Immature natural killer cell (primary cell): Measurements from ENCODE around the gene TSLP. TPM values are rescaled to one million over a fixed set of nuclear protein-coding genes. Genes with fewer than 3 reads are reported as not detected.

Experiments used
- DNase-seq, 3 donors: peaks; one replicate each; pipeline ENCODE4 v3.0.0; 2022; ENCODE audit warnings: mixed read lengths in 1 of 3
- H3K27ac Mint-ChIP-seq, 6 donors: one replicate each; pipeline ENCODE4 v1.8.0; 2020; ENCODE audit warnings: mixed read lengths in 6 of 6, mild to moderate bottlenecking in 5 of 6, inconsistent platforms in 4 of 6, moderate library complexity in 3 of 6
- H3K27me3 Mint-ChIP-seq, 3 donors: one replicate each; pipeline ENCODE4 v1.8.0; 2020 to 2021; ENCODE audit warnings: low read depth in 3 of 3, mild to moderate bottlenecking in 3 of 3, mixed read lengths in 3 of 3, moderate library complexity in 3 of 3, inconsistent platforms in 1 of 3
- H3K36me3 Mint-ChIP-seq, 3 donors: one replicate each; pipeline ENCODE4 v1.8.0; 2020; ENCODE audit warnings: mixed read lengths in 3 of 3, inconsistent platforms in 2 of 3, mild to moderate bottlenecking in 2 of 3
- H3K4me1 Mint-ChIP-seq, 2 donors: one replicate each; pipeline ENCODE4 v1.8.0; 2020; ENCODE audit warnings: inconsistent platforms in 2 of 2, mild to moderate bottlenecking in 2 of 2, mixed read lengths in 2 of 2, moderate library complexity in 1 of 2
- H3K4me3 Mint-ChIP-seq, 5 donors: one replicate each; pipeline ENCODE4 v1.8.0; 2020; ENCODE audit warnings: mild to moderate bottlenecking in 5 of 5, mixed read lengths in 5 of 5, inconsistent platforms in 3 of 5, moderate library complexity in 3 of 5
- H3K9me3 Mint-ChIP-seq, 6 donors: one replicate each; pipeline ENCODE4 v1.8.0; 2020; ENCODE audit warnings: mild to moderate bottlenecking in 6 of 6, mixed read lengths in 6 of 6, inconsistent platforms in 4 of 6, moderate library complexity in 3 of 6
- polyA plus RNA-seq, 3 donors: library from polyadenylated mRNA; unstranded; fragments of 300-500 nt; fragmentation: Illumina TruSeq; gene quantifications; one replicate each; pipeline ENCODE4 v1.2.3, GENCODE V29; 2021

Gene TSLP
- polyA plus RNA-seq, 3 donors from 2014 or later = not detected

GRCh38 chr5:111113678-111114077, 42.2 kb downstream of the TSLP start:
- Mint-ChIP-seq H3K27me3 (no peaks in the 10 kb centered on the region), H3K9me3 (no peaks in the 10 kb centered on the region), H3K36me3 (peaks cover 24 to 42% (median 26%) of the 10 kb centered on the region in 3 donors), H3K4me1 (no peaks in the 10 kb centered on the region), H3K4me3 (no peak overlapping the region), H3K27ac (no peak overlapping the region)
- no peak for DNase-seq

- no peaks in the 10 kb centered on the region for H3K27me3 Mint-ChIP-seq
- H3K27ac Mint-ChIP-seq = peak overlapping the region in 1 of 6 donors; percentile 4
- peaks cover 26 to 44% (median 32%) of the 10 kb centered on the region in 3 donors for H3K36me3 Mint-ChIP-seq
- DNase-seq = no peak
- H3K4me1 Mint-ChIP-seq = no peaks in the 10 kb centered on the region
- no peak overlapping the region for H3K4me3 Mint-ChIP-seq
- no peaks in the 10 kb centered on the region for H3K9me3 Mint-ChIP-seq
Observed at GRCh38 chr5:111115229-111115628, 43.7 kb downstream of the TSLP start.

- no peaks in the 10 kb centered on the region for H3K27me3 Mint-ChIP-seq
- no peak overlapping the region for H3K4me3 Mint-ChIP-seq
- H3K4me1 Mint-ChIP-seq = no peaks in the 10 kb centered on the region
- DNase-seq = no peak
- H3K36me3 Mint-ChIP-seq = peaks cover 28 to 44% (median 42%) of the 10 kb centered on the region in 3 donors
- no peak overlapping the region for H3K27ac Mint-ChIP-seq
- H3K9me3 Mint-ChIP-seq = no peaks in the 10 kb centered on the region
Observed at GRCh38 chr5:111116550-111116949, 45.0 kb downstream of the TSLP start.

GRCh38 chr5:111117136-111117535, 45.6 kb downstream of the TSLP start:
- no peaks in the 10 kb centered on the region for H3K4me1 Mint-ChIP-seq
- peaks cover 31 to 46% (median 45%) of the 10 kb centered on the region in 3 donors for H3K36me3 Mint-ChIP-seq
- H3K9me3 Mint-ChIP-seq = no peaks in the 10 kb centered on the region
- DNase-seq = no peak
- H3K4me3 Mint-ChIP-seq = no peak overlapping the region
- H3K27me3 Mint-ChIP-seq = no peaks in the 10 kb centered on the region
- no peak overlapping the region for H3K27ac Mint-ChIP-seq

GRCh38 chr5:111119221-111119620, 47.7 kb downstream of the TSLP start:
- H3K9me3 Mint-ChIP-seq = no peaks in the 10 kb centered on the region
- no peaks in the 10 kb centered on the region for H3K27me3 Mint-ChIP-seq
- peaks cover 30 to 42% (median 36%) of the 10 kb centered on the region in 3 donors for H3K36me3 Mint-ChIP-seq
- no peak overlapping the region for H3K27ac Mint-ChIP-seq
- H3K4me1 Mint-ChIP-seq = no peaks in the 10 kb centered on the region
- no peak for DNase-seq
- no peak overlapping the region for H3K4me3 Mint-ChIP-seq

GRCh38 chr5:111119856-111120255, 48.3 kb downstream of the TSLP start:
- H3K27me3 Mint-ChIP-seq = no peaks in the 10 kb centered on the region
- H3K4me1 Mint-ChIP-seq = no peaks in the 10 kb centered on the region
- no peak overlapping the region for H3K27ac Mint-ChIP-seq
- DNase-seq = no peak
- H3K9me3 Mint-ChIP-seq = no peaks in the 10 kb centered on the region
- H3K4me3 Mint-ChIP-seq = no peak overlapping the region
- peaks cover 34 to 46% (median 40%) of the 10 kb centered on the region in 3 donors for H3K36me3 Mint-ChIP-seq

- no peaks in the 10 kb centered on the region for H3K4me1 Mint-ChIP-seq
- H3K27ac Mint-ChIP-seq = no peak overlapping the region
- no peaks in the 10 kb centered on the region for H3K9me3 Mint-ChIP-seq
- peaks cover 34 to 47% (median 41%) of the 10 kb centered on the region in 3 donors for H3K36me3 Mint-ChIP-seq
- DNase-seq = no peak
- H3K4me3 Mint-ChIP-seq = no peak overlapping the region
- H3K27me3 Mint-ChIP-seq = no peaks in the 10 kb centered on the region
Observed at GRCh38 chr5:111120911-111121310, 49.4 kb downstream of the TSLP start.

- H3K27ac Mint-ChIP-seq = no peak overlapping the region
- no peak for DNase-seq
- no peaks in the 10 kb centered on the region for H3K9me3 Mint-ChIP-seq
- H3K27me3 Mint-ChIP-seq = no peaks in the 10 kb centered on the region
- H3K4me1 Mint-ChIP-seq = no peaks in the 10 kb centered on the region
- H3K4me3 Mint-ChIP-seq = no peak overlapping the region
- H3K36me3 Mint-ChIP-seq = peaks cover 43 to 56% (median 49%) of the 10 kb centered on the region in 3 donors
Observed at GRCh38 chr5:111121926-111122325, 50.4 kb downstream of the TSLP start.

GRCh38 chr5:111122398-111122797, 50.9 kb downstream of the TSLP start:
- Mint-ChIP-seq H3K4me3 (no peak overlapping the region), H3K9me3 (no peaks in the 10 kb centered on the region), H3K36me3 (peaks cover 44 to 57% (median 50%) of the 10 kb centered on the region in 3 donors)

GRCh38 chr5:111124793-111125192, 53.3 kb downstream of the TSLP start:
- Mint-ChIP-seq H3K36me3 (peaks cover 34 to 67% (median 39%) of the 10 kb centered on the region in 3 donors), H3K4me1 (no peaks in the 10 kb centered on the region), H3K27me3 (no peaks in the 10 kb centered on the region), H3K9me3 (no peaks in the 10 kb centered on the region), H3K27ac (no peak overlapping the region), H3K4me3 (no peak overlapping the region)
- DNase-seq = no peak

More at GRCh38 chr5:111122398-111122797, 50.9 kb downstream of the TSLP start:
- Mint-ChIP-seq H3K27ac (no peak overlapping the region), H3K4me1 (no peaks in the 10 kb centered on the region), H3K27me3 (no peaks in the 10 kb centered on the region)
- no peak for DNase-seq

- no peak overlapping the region for H3K4me3 Mint-ChIP-seq
- peaks cover 24 to 55% (median 25%) of the 10 kb centered on the region in 3 donors for H3K36me3 Mint-ChIP-seq
- H3K4me1 Mint-ChIP-seq = no peaks in the 10 kb centered on the region
- no peak overlapping the region for H3K27ac Mint-ChIP-seq
- no peaks in the 10 kb centered on the region for H3K27me3 Mint-ChIP-seq
- no peak for DNase-seq
- H3K9me3 Mint-ChIP-seq = no peaks in the 10 kb centered on the region
Observed at GRCh38 chr5:111126896-111127295, 55.4 kb downstream of the TSLP start.

Other genes starting within 250 kb of the TSLP start
- 10 to 100 TPM; 10.2 to 25.7 (median 15.2) TPM for gene WDR36, start 20.6 kb downstream of the TSLP start, polyA plus RNA-seq
- 1 to 10 TPM in 2 of 3 donors, under 1 TPM in 1; 0.86 to 4.5 (median 1.8) TPM for gene CAMK4, start 152.7 kb downstream of the TSLP start, polyA plus RNA-seq